IPS-11a (cell line): Measurements from ENCODE around the gene CCDC88C.
"Not testable (repeated sequence)": the region's sequence is repeated elsewhere in the genome, so short reads cannot be mapped to it uniquely, and the experiment has no call there.

Source experiments
- H3K4me3 ChIP-seq: one replicate; pipeline ENCODE4 v1.5.1; 2013; ENCODE audit warnings: low read depth, low read length, control low read depth

The CCDC88C gene

GRCh38 chr14:91230397-91231035 lies 187.1 kb downstream of the CCDC88C start:
- no peak overlapping the region for H3K4me3 ChIP-seq

- no peak overlapping the region for H3K4me3 ChIP-seq
Observed at GRCh38 chr14:91229743-91230200, 187.8 kb downstream of the CCDC88C start.

- no peak overlapping the region for H3K4me3 ChIP-seq
Observed at GRCh38 chr14:91229005-91229382, 188.6 kb downstream of the CCDC88C start.

- H3K4me3 ChIP-seq, result no peak overlapping the region
Observed at GRCh38 chr14:91228112-91229004, 189.3 kb downstream of the CCDC88C start.

- H3K4me3 ChIP-seq, result no peak overlapping the region
Observed at GRCh38 chr14:91227183-91227628, 190.4 kb downstream of the CCDC88C start.

GRCh38 chr14:91226360-91226759 lies 191.3 kb downstream of the CCDC88C start:
- not testable (repeated sequence) for H3K4me3 ChIP-seq

- H3K4me3 ChIP-seq, result no peak overlapping the region
Observed at GRCh38 chr14:91225025-91225424, 192.6 kb downstream of the CCDC88C start.

- no peak overlapping the region for H3K4me3 ChIP-seq
Observed at GRCh38 chr14:91223028-91223783, 194.4 kb downstream of the CCDC88C start.
